Mucosa of descending colon (tissue), 3 donors: ENCODE data around the gene B4GALNT3. TPM values are rescaled to one million over a fixed set of nuclear protein-coding genes. Genes with fewer than 3 reads are reported as not detected.

ENCODE experiments used
- ATAC-seq: fragments of 200-7000 bp; cut with Tn5 transposase; one replicate; pipeline ENCODE4 v1.9.1; 2020; ENCODE audit warnings: mild to moderate bottlenecking, moderate library complexity
- DNase-seq, 3 donors: peaks; one replicate each; pipeline ENCODE4 v3.0.0-alpha.2; 2020
- H3K36me3 ChIP-seq: fragments of 200-600 bp; one replicate; pipeline ENCODE4 v1.8.0; 2021; ENCODE audit warnings: low read depth, mild to moderate bottlenecking
- H3K4me1 ChIP-seq: fragments of 200-600 bp; one replicate; pipeline ENCODE4 v1.8.0; 2021; ENCODE audit warnings: low read depth, mild to moderate bottlenecking
- H3K4me3 ChIP-seq: fragments of 200-600 bp; one replicate; pipeline ENCODE4 v1.8.0; 2021; ENCODE audit warnings: mild to moderate bottlenecking
- H3K9me3 ChIP-seq: fragments of 200-600 bp; one replicate; pipeline ENCODE4 v1.8.0; 2021; ENCODE audit warnings: mild to moderate bottlenecking
- intact Hi-C, 2 donors: fragments of 100-400 bp; cut with DNase I in 1 of 2; cut with micrococcal nuclease in 1 of 2; formaldehyde crosslinking; loops; one replicate each; pipeline versions ENCODE4 v1.11.0 to v1.11.1; 2022; cut with DNase I, micrococcal nuclease
- total RNA-seq, 3 donors: library from RNA; stranded (reverse); fragmentation: NEBNext Ultra II Directional in 2 of 3; extraction: Animal tissue kit (Norgen Biotek cat#: 25700) in 2 of 3; gene quantifications; one replicate each; pipeline versions ENCODE4 v1.2.1 to v1.2.4, GENCODE V29; 2021 to 2023
- TF ChIP-seq, protein P1 (sequence below): fragments of 200-600 bp; IDR thresholded peaks from one replicate; pipeline ENCODE4 v1.8.0; 2022; ENCODE audit warnings: antibody characterized with exemption, mild to moderate bottlenecking
- donor health status: DM: no; HTN: no; CAD: no; lungs with moderate emphysema.
- donor health status: DM: no; HTN: no; CAD: no.
- donor health status: DM: no; HTN: yes; CAD: no.

Gene B4GALNT3
- total RNA-seq, 3 donors from 2014 or later: 62.9 to 134 (median 94.9) TPM

GRCh38 chr12:538731-539539 is 79.2 kb downstream of the B4GALNT3 start:
- intact Hi-C loops: loop anchor here in 1 of 2 donors (5.0 kb wide), 1 partner anchor 37 kb away; no protein-coding TSS in a partner anchor
- no peak overlapping the region for H3K4me3 ChIP-seq
- H3K4me1 ChIP-seq: peaks cover 40% of the 10 kb centered on the region
- TF ChIP-seq, protein P1, sequence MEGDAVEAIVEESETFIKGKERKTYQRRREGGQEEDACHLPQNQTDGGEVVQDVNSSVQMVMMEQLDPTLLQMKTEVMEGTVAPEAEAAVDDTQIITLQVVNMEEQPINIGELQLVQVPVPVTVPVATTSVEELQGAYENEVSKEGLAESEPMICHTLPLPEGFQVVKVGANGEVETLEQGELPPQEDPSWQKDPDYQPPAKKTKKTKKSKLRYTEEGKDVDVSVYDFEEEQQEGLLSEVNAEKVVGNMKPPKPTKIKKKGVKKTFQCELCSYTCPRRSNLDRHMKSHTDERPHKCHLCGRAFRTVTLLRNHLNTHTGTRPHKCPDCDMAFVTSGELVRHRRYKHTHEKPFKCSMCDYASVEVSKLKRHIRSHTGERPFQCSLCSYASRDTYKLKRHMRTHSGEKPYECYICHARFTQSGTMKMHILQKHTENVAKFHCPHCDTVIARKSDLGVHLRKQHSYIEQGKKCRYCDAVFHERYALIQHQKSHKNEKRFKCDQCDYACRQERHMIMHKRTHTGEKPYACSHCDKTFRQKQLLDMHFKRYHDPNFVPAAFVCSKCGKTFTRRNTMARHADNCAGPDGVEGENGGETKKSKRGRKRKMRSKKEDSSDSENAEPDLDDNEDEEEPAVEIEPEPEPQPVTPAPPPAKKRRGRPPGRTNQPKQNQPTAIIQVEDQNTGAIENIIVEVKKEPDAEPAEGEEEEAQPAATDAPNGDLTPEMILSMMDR: no peak
- peak; percentile 66 for ATAC-seq
- no peaks in the 10 kb centered on the region for H3K9me3 ChIP-seq
- peak; percentile 90 to 92 (median 92) for DNase-seq
- no peaks in the 10 kb centered on the region for H3K36me3 ChIP-seq

DNA sequence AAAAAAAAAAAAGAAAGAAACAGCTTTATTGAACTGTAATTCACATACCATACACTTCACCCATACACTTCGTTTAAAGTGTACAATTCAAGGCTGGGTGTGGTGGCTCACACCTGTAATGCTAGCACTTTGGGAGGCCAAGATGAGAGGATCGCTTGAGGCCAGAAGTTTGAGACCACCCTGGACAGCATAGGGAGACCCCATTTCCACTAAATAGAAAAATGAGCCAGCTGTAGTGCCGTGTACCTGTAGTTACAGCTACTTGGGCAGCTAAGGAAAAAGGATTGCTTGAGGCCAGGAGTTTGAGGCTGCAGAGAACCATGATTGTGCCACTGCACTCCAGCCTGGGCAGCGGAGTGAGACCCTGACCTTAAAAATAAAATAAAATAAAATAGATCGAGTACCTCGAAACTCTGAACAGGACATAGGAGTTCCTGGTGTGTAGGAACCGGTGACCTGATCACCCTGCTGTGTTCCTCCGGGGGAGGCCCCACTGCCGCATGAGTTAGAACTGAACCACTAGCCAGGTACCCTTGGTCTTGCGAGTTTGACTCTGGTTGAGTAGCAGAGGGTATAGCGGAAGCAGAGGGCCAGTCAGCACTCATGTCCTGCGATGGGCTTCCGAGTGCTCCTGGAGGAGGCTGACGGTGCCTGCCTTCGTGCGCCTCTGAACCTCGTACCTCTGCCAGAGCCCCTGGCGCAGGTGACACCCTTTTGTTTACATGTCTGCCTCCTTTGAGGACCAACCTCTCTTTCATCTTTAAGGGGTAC is 80.0 kb downstream of the B4GALNT3 start:
- Histone ChIP-seq H3K4me3 (no peak overlapping the region), H3K4me1 (peaks cover 40% of the 10 kb centered on the region), H3K9me3 (no peaks in the 10 kb centered on the region), H3K36me3 (no peaks in the 10 kb centered on the region)
- DNase-seq: peak in 2 of 3 donors; percentile 59 to 72
- TF ChIP-seq, protein P1: no peak
- intact Hi-C loops: loop anchor here in 1 of 2 donors (5.0 kb wide), 1 partner anchor 37 kb away; no protein-coding TSS in a partner anchor
- no peak for ATAC-seq

DNA sequence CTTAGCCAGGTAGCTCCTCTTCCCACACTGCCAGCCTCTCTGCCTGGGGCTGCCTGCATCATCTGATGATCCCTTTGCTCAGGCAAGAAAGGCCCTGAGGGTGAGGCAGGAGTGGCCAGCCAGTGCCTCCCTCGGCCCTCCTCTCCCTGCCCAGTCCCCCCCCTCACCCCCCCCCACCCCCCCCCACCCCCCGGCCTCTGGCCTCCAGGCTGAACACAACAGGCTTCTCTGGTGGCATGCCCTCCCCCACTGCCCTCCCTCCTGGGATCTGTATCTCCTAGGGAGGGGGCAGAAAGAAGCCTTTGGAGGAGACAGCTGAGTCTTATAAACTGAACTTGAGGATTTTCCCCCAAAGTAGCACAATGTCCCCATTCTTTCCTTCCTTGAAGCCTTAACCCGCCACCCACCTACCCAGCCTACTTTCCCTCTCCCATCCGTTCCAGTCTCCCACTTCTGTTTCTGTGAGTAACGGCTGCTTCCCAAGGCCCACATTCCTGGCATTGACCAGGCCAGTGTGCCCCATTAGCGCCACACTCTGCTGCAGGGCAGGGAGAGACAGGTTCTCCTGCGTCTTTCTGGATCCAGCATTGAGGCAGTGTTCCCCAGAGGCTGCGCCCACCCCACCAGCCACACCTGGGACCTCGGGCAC is 82.1 kb downstream of the B4GALNT3 start:
- peaks cover 39% of the 10 kb centered on the region for H3K4me1 ChIP-seq
- TF ChIP-seq, protein P1: no peak
- no peaks in the 10 kb centered on the region for H3K36me3 ChIP-seq
- DNase-seq (peak in 2 of 3 donors; percentile 34 to 45), ATAC-seq (no peak)
- H3K9me3 ChIP-seq: no peaks in the 10 kb centered on the region
- intact Hi-C loops: no loop called here
- H3K4me3 ChIP-seq: no peak overlapping the region

- TF ChIP-seq, protein P1: no peak
- Histone ChIP-seq H3K4me3 (no peak overlapping the region), H3K36me3 (no peaks in the 10 kb centered on the region), H3K4me1 (peaks cover 34% of the 10 kb centered on the region), H3K9me3 (no peaks in the 10 kb centered on the region)
- intact Hi-C loops: no loop called here
- ATAC-seq: no peak
- DNase-seq: peak in 1 of 3 donors; percentile 31
Observed at GRCh38 chr12:542395-543113, 82.8 kb downstream of the B4GALNT3 start.

GRCh38 chr12:543114-543451 is 83.3 kb downstream of the B4GALNT3 start:
- H3K4me3 ChIP-seq: no peak overlapping the region
- ATAC-seq: no peak
- peaks cover 34% of the 10 kb centered on the region for H3K4me1 ChIP-seq
- DNase-seq: no peak
- TF ChIP-seq, protein P1: no peak
- H3K9me3 ChIP-seq: no peaks in the 10 kb centered on the region
- intact Hi-C loops: no loop called here
- H3K36me3 ChIP-seq: no peaks in the 10 kb centered on the region
